Neural progenitor cell (in vitro differentiated cells): ENCODE measurements around the gene EPSTI1. TPM values are rescaled to one million over a fixed set of nuclear protein-coding genes. Genes with fewer than 3 reads are reported as not detected.

Experiments
- DNase-seq: peaks from one replicate; pipeline ENCODE4 v3.0.0-alpha.2; 2016; ENCODE audit warnings: low spot score
- H2AFZ ChIP-seq: fragments of 200-600 bp; sonication (generic); replicated peaks from 2 replicates; pipeline ENCODE4 v1.6.1; 2016; ENCODE audit warnings: antibody characterized with exemption
- H3F3A ChIP-seq: fragments of 200-600 bp; sonication (generic); 2 replicates; pipeline ENCODE4 v1.6.1; 2016; ENCODE audit warnings: antibody characterized with exemption, low read depth
- H3K27ac ChIP-seq: fragments of 200-600 bp; sonication (generic); 2 replicates; pipeline ENCODE4 v1.5.1; 2016; ENCODE audit warnings: mild to moderate bottlenecking
- H3K27me3 ChIP-seq: fragments of 200-600 bp; sonication (generic); 2 replicates; pipeline ENCODE4 v1.6.1; 2016; ENCODE audit warnings: mild to moderate bottlenecking, moderate library complexity
- H3K36me3 ChIP-seq: fragments of 200-600 bp; sonication (generic); 2 replicates; pipeline ENCODE4 v1.5.1; 2016
- H3K4me1 ChIP-seq: fragments of 200-600 bp; sonication (generic); 2 replicates; pipeline ENCODE4 v1.6.1; 2016; ENCODE audit warnings: mixed run types
- H3K4me2 ChIP-seq: fragments of 200-600 bp; sonication (generic); 2 replicates; pipeline ENCODE4 v1.6.1; 2016
- H3K4me3 ChIP-seq: fragments of 200-600 bp; sonication (generic); 2 replicates; pipeline ENCODE4 v1.5.1; 2016
- H3K79me2 ChIP-seq: fragments of 200-600 bp; sonication (generic); 2 replicates; pipeline ENCODE4 v1.6.1; 2016; ENCODE audit warnings: low read depth
- H3K9ac ChIP-seq: fragments of 200-600 bp; sonication (generic); 2 replicates; pipeline ENCODE4 v1.6.1; 2016
- H3K9me3 ChIP-seq: fragments of 200-600 bp; sonication (generic); 2 replicates; pipeline ENCODE4 v1.5.1; 2016; ENCODE audit warnings: low read depth
- H4K20me1 ChIP-seq: fragments of 200-600 bp; sonication (generic); 2 replicates; pipeline ENCODE4 v1.6.1; 2016; ENCODE audit warnings: low read depth
- H3K27ac Mint-ChIP-seq: 3 replicates; pipeline ENCODE4 v1.8.0; 2021; ENCODE audit warnings: mixed read lengths
- H3K27me3 Mint-ChIP-seq: 2 replicates; pipeline ENCODE4 v1.8.0; 2022; ENCODE audit warnings: low read depth, mild to moderate bottlenecking, inconsistent platforms, moderate library complexity, mixed read lengths; ENCODE audit not compliant: insufficient read depth
- H3K36me3 Mint-ChIP-seq: 3 replicates; pipeline ENCODE4 v1.8.0; 2021; ENCODE audit warnings: mixed read lengths
- H3K4me1 Mint-ChIP-seq: 3 replicates; pipeline ENCODE4 v1.8.0; 2021; ENCODE audit warnings: mixed read lengths
- H3K4me3 Mint-ChIP-seq: 3 replicates; pipeline ENCODE4 v1.8.0; 2021; ENCODE audit warnings: mild to moderate bottlenecking, moderate library complexity, mixed read lengths
- H3K9me3 Mint-ChIP-seq: 3 replicates; pipeline ENCODE4 v1.8.0; 2020; ENCODE audit warnings: mixed read lengths
- CTCF ChIP-seq: fragments of 200-600 bp; sonication (generic); IDR thresholded peaks from 2 replicates; pipeline ENCODE4 v1.5.1; 2017; ENCODE audit warnings: antibody characterized with exemption, mild to moderate bottlenecking
- EZH2 ChIP-seq: fragments of 200-600 bp; sonication (generic); IDR thresholded peaks from 2 replicates; pipeline ENCODE4 v1.6.1; 2017; ENCODE audit warnings: antibody characterized with exemption, mild to moderate bottlenecking, moderate library complexity
- EZH2phosphoT487 ChIP-seq: fragments of 200-600 bp; sonication (generic); IDR thresholded peaks from 2 replicates; pipeline ENCODE4 v1.6.1; 2017; ENCODE audit warnings: antibody characterized with exemption
- total RNA-seq: library from RNA; depleted of rRNA; stranded (reverse); fragments of >200 nt; gene quantifications from 2 replicates; pipeline ENCODE4 v1.2.3, GENCODE V29; 2015; ENCODE audit warnings: low replicate concordance

Gene EPSTI1
- total RNA-seq, 1 donor from 2014 or later: 0.32 TPM

GRCh38 chr13:42926043-42926442 is 66.0 kb downstream of the EPSTI1 start:
- Histone ChIP-seq H3K27me3 (no peaks in the 10 kb centered on the region), H3K9ac (no peak overlapping the region), H3K4me2 (no peak overlapping the region), H4K20me1 (no peaks in the 10 kb centered on the region), H3K9me3 (no peaks in the 10 kb centered on the region), H2AFZ (no peak overlapping the region), H3F3A (no peaks in the 10 kb centered on the region), H3K4me3 (no peak overlapping the region), H3K4me1 (peaks cover 15% of the 10 kb centered on the region), H3K27ac (no peak overlapping the region), H3K79me2 (no peaks in the 10 kb centered on the region), H3K36me3 (no peaks in the 10 kb centered on the region)
- peaks cover 5% of the 10 kb centered on the region for H3K27me3 Mint-ChIP-seq
- H3K4me1 Mint-ChIP-seq: no peaks in the 10 kb centered on the region
- no peak for DNase-seq
- no peaks in the 10 kb centered on the region for H3K36me3 Mint-ChIP-seq
- TF ChIP-seq EZH2phosphoT487 (no peak), CTCF (no peak), EZH2 (no peak)
- H3K4me3 Mint-ChIP-seq: no peak overlapping the region
- no peak overlapping the region for H3K27ac Mint-ChIP-seq
- no peaks in the 10 kb centered on the region for H3K9me3 Mint-ChIP-seq

GRCh38 chr13:42925626-42926025 is 66.4 kb downstream of the EPSTI1 start:
- H3K36me3 ChIP-seq: no peaks in the 10 kb centered on the region
- DNase-seq: no peak
- H3K27me3 ChIP-seq: no peaks in the 10 kb centered on the region
- no peak overlapping the region for H3K27ac ChIP-seq
- H4K20me1 ChIP-seq: no peaks in the 10 kb centered on the region
- H3K9me3 ChIP-seq: no peaks in the 10 kb centered on the region
- TF ChIP-seq CTCF (no peak), EZH2phosphoT487 (no peak), EZH2 (no peak)
- H3K4me2 ChIP-seq: no peak overlapping the region
- Mint-ChIP-seq H3K9me3 (no peaks in the 10 kb centered on the region), H3K27ac (no peak overlapping the region), H3K4me1 (no peaks in the 10 kb centered on the region), H3K36me3 (no peaks in the 10 kb centered on the region), H3K4me3 (no peak overlapping the region), H3K27me3 (peaks cover 5% of the 10 kb centered on the region)
- H3K4me3 ChIP-seq: no peak overlapping the region
- H3K9ac ChIP-seq: no peak overlapping the region
- H2AFZ ChIP-seq: no peak overlapping the region
- H3F3A ChIP-seq: no peaks in the 10 kb centered on the region
- H3K4me1 ChIP-seq: peaks cover 15% of the 10 kb centered on the region
- no peaks in the 10 kb centered on the region for H3K79me2 ChIP-seq

- Mint-ChIP-seq H3K27ac (no peak overlapping the region), H3K4me3 (no peak overlapping the region), H3K9me3 (no peaks in the 10 kb centered on the region), H3K4me1 (no peaks in the 10 kb centered on the region), H3K36me3 (no peaks in the 10 kb centered on the region), H3K27me3 (peaks cover 5% of the 10 kb centered on the region)
- no peaks in the 10 kb centered on the region for H3K27me3 ChIP-seq
- peaks cover 15% of the 10 kb centered on the region for H3K4me1 ChIP-seq
- no peak for DNase-seq
- no peaks in the 10 kb centered on the region for H4K20me1 ChIP-seq
- no peaks in the 10 kb centered on the region for H3K9me3 ChIP-seq
- H3K27ac ChIP-seq: no peak overlapping the region
- TF ChIP-seq EZH2 (no peak), EZH2phosphoT487 (no peak), CTCF (no peak)
- no peak overlapping the region for H2AFZ ChIP-seq
- no peaks in the 10 kb centered on the region for H3K79me2 ChIP-seq
- H3K4me2 ChIP-seq: no peak overlapping the region
- H3F3A ChIP-seq: no peaks in the 10 kb centered on the region
- no peak overlapping the region for H3K9ac ChIP-seq
- H3K4me3 ChIP-seq: no peak overlapping the region
- no peaks in the 10 kb centered on the region for H3K36me3 ChIP-seq
These were observed 67.7 kb downstream of the EPSTI1 start for GRCh38 chr13:42924344-42924743.
